GM19328 (cell line): ENCODE measurements around the gene SRSF4.
"Not testable (repeated sequence)": the region's sequence is repeated elsewhere in the genome, so short reads cannot be mapped to it uniquely, and the experiment has no call there.

Experiments
- ATAC-seq: cut with Tn5 transposase; IDR thresholded peaks from one replicate; pipeline ENCODE4 v1.9.1; 2021; ENCODE audit warnings: mild to moderate bottlenecking, moderate library complexity; ENCODE audit not compliant: unreplicated experiment

Gene SRSF4

DNA sequence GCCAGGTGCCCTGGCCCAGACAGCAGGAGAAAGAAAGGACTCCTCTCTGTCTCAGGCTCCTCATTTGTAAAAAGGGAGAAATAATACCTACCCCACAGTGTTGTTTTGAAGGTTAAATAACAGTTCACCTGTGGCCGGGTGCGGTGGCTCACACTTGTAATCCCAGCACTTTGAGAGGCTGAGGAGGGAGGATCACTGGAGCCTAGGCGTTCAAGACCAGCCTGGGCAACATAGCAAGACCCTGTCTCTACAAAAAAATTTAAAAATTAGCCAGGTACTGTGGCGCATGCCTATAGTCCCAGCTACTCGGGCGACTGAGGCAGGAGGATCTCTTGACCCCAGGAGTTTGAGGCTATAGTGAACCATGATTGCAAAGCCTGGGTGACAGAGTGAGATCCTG is 55.5 kb downstream of the SRSF4 start:
- ATAC-seq: no peak

DNA sequence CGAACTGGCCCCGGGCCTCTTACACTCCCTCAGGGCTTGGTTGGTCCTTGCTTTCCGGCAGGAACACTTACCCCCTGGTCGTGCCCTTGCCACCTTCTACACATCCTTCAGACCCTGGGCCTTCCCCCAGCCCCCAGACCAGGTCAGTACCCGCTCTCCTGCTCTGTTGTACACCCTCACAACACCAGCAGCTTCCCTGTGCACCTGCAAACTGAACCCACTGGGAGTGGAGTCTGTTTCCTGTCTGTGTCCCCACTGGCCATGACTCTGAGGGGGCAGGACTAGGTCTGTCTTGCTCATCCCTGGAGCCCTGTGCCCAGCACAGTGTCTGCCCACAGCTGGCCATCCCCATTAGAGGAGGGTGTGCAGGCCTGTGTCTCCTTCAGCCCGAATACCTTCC is 55.9 kb downstream of the SRSF4 start:
- ATAC-seq: no peak

DNA sequence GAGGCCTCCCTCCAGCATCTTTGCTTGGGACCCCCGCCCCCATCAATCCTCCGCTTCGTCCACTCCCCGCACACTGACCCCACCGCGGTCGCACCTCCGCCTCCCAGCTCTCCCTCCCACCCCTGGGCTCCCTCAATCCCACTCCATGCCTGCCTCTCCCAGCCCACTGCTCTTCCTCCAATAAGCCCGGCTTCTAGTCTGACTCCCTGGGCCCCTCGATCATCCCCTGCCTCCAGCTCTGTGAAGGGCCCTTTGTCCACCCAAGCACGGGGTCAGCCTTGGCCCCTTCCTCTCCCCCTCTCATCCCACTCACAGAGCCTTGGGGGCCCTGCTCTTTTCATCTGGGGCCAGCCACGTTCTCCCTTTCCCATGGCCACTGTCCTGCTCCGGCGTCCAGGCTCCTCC is 56.5 kb downstream of the SRSF4 start:
- ATAC-seq: no peak

DNA sequence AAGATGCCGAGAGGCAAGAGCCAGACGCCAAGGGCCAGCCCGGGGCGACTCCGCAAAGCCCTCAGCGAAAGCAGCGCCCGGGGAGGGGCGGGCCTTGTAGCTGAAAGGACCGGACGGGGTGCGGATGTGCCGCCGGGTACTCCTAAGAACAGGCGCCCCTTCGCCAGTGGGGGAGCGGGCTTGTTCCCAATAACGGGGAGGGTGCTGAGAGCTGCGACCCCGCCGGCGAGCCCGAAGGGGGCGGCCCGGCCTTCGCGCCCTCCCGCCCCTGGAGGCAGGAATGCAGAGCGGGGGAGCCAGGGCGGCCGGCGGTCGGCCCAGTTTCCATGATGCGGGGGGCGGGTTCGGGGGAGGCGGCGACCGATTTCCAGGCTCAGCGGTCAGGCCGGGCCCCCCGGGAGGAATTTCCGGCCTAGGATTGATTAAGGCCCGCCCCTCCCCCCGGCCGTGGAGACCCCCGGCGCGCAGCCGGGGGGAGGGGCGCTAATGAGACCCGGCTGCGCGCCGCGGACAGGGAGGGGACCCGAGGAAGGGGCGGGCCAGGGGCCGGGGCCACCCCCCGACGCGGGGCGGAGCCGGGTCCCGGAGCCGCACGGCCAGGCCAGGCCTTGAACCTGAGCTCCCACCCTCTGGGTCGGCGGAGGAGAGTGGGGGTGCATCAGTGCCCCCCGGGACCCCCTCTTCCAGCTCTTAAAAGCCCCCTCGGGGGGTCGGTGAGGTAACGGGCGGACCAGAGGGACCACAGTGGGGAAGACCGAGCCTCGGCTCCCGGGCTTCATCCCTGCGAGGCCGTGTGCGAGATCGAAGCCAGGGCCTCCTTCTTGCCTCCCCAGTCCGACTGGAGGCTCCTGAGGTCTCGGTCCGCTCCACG is 57.1 kb downstream of the SRSF4 start:
- ATAC-seq: no peak

DNA sequence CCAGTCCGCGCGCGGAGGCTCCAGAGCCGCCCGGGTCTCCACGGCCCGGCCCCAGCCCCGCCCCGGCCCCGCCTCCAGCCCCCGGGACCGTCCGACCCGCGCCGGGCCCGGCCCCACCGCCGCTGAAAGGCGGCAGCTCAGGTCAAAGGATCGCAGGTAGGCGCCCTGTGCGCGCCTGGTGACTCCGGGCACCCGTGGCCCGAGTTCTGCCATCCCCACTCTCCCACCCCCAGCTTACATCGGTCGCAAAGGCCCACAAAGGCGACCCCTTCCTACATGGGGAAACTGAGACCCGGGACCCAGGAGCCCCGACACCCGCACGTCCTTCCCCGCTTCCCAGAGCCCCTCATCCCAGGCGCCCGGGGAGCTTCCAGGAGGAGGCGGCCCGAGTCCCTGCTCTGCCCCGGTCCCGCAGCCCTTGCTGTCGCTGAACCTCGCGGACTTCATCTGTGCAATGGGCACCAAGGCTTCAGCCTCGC is 57.8 kb downstream of the SRSF4 start, which contains the start of gene TMEM200B:
Gene TMEM200B (minus strand): TSS at position 17 of the 479 bp plus-strand sequence. CDS start 2,075 bp downstream, outside the sequence.
- no peak for ATAC-seq

DNA sequence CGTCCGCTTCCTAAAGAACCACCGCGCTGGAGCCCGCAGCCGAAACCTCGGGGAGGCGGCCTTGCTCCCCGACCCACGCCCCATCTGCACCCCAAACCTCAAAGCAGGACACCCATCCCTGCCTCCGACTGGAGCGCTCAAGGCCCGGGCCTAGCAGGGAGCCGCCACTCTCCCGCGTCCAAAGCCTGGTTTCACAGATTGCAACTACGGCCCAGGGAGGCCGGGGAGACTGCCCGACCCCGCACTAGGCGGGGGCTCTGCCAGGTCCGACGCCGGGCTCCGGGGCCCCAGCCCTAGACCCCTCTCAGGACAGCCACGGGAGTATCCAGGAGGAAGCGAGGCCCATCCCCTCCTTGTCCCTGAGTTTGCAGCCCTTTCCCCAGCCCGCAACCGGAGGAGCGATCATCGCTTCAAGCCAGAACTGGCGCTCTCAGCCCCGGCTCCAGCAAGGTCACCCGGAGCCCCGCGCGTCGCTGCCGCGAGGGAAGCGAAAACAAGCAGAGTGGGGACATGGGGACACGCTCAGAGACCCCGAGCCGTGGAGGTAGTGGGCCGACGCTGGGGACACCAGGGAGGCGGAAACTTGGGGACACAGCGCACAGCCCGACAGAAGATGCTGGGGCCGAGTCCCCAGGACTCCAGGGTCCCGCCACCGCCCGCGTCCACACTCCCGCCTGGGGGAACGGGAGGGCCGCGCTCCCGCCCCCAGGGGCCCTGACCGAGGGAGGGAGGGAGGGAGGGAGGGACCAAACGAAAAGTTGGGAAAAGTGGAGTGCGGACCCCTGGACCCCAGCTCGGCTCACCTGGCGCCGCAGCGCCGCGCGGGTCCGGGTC is 58.4 kb downstream of the SRSF4 start:
- ATAC-seq: no peak

DNA sequence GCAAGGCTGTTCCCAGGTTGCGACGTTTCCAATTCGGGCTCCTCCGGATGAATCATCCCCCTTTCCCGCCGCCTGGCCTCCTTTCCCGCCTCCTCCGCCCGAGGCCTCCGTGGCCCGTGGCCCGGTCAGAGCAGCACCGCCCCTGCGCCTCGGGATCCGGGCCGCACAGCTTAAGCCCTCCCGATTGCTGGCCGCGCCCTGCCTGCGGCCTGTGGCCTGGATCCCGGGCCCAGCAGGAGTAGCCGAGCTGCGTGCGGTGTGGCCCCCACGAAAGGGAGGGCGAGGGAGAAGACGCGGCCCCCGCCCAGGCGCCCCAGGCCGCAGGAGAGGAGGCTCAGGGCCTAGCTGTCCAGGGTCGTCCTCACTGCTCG is 59.0 kb downstream of the SRSF4 start:
- ATAC-seq: no peak

DNA sequence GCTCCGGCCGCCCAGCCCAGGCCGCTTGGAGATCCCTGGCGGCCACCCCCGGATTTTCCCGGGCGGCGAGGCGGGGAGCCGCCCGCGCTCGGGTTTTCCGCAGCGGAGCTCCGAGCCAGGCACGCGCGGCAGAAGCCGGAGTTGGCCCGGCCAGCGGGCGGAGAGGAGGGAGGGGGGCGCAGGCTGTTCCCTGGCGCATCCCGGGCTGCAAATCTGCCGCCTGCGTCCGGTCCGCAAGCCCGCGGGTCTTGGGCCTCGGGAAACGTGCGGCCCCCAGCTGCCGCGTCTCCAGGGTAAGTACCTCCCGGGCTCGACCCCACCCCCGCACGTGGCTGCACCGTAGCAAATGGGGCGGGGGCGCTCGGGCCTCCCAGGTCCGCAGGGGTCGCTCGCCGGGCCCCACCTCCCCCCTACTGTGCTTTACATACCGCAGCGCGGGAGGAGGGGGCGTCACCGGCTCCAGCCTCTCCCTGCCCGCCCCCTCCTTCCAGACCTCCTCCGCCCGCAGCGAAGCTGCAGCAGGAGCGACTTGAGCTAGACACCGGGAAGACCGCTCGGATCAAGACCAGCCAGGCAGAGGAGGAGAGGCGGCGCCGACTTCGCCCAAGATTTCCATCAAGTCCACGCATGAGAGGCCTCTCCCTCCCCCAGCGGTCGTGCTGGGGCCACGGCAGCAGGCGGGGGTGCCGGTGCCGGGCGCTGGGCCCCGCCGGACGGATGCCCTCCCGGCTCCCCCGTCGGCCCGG is 59.6 kb downstream of the SRSF4 start:
- no peak for ATAC-seq

DNA sequence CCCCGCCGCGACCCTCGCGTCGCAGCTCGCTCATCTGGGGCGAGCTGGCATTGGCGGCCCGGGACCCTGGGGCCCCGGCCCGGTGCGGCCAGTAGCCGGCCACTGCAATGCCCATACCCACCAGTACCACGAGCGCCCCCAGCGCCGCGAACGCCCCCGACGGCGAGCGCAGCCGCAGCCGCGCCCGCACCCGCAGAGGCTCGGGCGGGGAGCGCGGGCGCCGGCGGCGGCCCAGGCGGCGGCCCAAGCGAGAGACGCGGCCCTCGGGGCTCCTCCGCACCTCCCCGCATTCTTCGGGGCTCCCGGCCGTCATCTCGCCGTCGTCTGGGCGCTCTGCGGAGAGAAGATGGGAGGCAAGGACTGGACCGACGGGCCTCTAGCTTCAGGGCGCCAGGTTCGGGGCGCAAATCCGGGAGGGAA is 60.2 kb downstream of the SRSF4 start:
- no peak for ATAC-seq

DNA sequence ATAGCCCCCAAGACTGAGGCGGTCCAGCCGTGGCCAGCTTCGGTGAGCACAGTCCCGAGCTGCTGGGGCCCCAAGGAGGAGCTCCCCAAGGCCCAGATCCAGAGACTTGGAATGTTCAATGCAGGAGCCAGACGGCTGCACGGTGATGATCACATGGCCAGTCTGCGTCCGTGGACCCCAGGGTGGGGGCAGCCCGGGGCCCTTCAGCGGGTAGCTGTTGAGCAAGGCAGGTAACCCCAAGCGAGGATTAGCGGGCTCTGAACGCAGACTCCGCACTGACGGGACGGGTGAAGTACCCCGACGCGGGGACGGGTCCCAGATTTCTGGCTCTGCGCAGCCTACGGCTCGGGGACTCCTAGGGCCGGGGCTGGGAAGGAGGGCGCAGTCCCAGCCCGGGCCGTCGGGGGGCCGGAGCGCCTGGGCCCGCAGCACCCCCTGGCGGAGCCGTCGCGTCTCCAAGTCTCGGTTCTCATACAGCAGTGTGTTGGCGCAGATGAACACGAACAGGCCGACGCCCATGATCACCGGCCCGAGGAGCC is 60.7 kb downstream of the SRSF4 start:
- ATAC-seq: no peak

DNA sequence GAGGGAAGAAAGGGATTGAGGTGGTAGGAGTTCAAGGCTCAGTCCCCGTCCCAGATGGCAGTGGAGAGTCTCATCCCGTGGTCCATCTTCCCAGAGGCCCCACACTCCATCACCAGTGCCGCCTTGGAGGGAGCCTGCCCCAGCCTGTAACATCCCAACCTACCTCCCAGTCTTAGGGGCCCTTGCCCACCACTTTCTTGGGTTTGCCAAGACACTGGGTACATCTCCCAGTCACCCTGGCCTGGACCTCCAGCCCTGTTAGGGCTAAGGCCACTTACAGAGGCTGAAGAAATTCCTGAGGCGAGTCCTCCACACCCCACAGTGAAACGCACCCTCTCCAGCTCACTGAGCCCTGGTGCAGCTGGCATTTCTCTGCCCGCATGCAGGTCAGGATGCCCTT is 61.3 kb downstream of the SRSF4 start:
- no peak for ATAC-seq

DNA sequence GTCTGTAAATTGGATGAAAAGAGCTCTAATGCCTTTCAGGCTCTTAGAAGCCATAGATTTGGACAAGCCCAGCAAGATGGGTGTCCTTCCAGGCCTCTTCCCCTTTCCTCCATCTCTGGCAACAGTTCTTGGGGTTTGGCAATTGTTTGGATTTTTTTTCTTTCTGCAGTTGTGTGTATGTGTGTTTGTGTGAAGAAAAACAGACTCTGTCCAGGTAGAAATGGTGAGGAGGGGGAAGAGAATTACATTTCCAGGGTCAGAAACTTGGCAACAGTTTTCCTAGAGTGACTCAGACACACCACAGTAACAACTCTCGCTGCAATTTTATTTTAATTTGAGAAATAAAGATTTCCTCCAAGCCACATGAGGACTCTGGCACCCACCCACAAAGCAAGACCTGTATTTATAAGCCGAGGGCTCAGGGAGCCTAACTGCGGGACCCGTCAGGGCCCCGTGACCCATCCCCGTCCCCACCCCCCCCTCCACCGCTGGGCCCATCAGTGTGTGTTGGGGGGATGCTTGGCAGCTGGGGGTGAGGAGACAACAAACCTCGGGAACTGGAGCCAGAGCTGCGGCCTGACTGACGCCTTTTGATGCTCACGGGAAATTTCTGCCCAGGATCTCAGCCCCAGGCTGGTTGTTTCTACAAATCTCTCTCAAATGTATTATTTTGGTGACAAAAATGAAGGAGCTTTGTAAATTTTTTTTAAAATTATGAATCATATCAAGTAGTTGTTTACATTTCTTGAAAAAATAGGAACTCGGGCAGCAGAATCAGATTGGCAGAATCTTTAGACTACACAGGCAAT is 62.4 kb downstream of the SRSF4 start:
- ATAC-seq: no peak

DNA sequence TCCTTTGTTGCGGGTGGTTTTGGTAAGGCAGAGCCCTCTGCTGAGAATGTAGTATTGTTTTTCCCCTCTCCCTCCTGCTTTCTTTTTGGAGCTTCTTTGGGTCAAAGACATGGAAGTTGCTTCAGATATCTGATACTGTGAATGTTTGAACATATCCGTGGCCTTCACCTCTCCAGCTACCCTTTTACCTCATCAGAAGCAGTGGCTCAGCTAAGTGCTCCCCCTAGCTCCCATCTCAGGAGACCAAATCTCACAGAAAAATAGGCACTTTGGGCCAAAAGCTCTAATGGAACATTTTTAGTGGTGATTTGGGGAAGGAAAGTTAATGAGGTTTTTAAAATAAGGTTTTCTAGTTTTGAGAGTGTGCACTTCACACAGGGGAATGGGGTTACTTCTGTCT is 64.3 kb downstream of the SRSF4 start:
- no peak for ATAC-seq

DNA sequence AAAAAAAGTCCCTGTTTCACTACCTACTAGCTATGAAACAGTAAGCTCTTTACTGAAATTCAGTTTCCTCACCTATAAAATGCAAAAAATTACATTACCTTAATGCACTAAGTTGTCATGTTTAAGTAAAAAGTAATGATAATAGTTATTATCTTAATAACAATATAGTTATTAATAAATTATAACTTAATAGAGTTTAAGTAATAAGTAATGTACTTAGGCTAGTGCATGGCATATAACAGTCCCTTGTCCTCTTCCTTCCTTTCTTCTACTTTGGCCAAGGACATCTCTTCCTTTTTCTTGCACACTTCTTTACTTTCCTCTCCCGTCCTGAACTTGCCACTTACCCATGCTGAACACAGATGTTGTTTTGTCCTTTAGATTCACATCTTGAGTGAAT is 67.0 kb downstream of the SRSF4 start:
- no peak for ATAC-seq

DNA sequence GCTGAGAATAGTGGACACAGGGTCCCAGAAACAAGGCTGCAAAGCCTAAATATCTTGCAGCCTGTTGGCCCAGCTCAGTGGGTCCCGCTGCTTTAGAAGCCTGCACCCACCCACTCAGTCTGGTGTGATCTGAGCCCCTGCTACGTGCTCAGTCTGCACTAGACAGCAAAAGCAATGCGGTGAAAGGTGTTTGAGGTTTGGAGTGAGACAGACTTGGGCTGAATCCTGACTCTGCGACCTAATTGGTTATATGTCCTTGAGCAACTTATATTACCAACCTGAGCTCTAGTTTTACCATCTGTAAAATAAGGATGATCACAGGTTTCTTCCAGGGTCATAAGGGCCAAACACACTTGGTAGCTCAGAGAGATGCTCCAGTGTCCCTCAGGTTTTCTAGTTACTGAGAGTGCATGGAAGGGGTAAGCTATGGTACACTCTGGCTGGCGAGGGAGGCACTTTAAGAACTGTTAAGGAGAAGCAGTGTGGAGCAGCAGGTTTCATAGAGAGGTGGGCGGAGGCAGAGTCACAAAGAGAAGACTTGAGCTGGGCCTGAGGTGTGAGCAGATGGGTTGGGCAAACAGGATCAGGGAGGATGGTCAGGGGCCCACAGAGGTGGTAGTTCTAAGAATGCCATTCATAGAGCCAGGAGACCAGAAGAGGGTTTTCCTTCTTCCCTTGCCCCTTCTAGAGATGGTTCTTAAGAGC is 68.1 kb downstream of the SRSF4 start:
- ATAC-seq: no peak

DNA sequence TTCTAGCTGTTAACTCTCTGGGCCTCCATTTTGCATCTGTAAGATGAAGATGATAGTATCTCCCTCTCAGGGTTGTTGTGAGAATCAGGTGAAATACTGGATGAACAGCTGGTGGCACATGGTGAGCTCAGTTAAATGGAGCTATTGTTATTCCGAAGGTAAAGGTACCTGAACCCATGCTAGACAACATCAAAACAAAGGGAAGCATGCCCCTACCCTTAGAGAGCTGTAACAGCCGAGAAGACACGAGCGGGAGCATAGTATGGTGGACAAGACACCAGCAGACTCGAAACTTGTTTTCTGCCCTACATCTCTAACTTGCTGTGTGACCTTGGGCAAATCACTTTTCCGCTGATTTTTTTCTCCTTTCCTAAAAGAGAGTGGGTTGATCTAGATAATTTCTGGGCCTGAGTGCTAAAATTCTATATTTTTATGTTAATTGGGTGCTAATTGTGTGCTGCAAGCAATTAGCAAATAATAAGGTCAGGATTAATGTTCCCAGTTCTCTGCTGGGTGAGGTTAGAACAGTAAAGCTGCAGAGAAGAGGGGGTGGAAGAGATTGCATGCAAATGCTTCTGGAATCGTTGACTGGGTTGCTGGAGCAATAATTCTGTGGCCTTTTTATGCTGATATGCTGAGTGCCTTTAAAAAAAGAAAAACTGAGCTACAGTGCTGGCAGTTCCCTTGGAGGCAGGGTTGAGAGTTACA is 68.8 kb downstream of the SRSF4 start:
- no peak for ATAC-seq

DNA sequence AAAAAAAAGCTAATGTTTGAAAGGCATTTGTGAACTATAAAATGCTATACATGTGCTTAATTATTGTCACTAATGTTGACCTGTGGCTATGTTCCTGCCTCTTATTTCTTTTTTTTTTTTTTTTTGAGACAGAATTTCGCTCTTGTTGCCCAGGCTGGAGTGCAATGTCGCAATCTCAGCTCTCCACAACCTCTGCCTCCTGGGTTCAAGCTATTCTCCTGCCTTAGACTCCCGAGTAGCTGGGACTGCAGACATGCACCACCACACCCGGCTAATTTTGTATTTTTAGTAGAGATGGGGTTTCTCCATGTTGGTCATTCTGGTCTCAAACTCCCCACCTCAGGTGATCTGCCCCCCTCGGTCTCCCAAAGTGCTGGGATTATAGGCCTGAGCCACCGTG is 73.7 kb downstream of the SRSF4 start:
- ATAC-seq: not testable (repeated sequence)

DNA sequence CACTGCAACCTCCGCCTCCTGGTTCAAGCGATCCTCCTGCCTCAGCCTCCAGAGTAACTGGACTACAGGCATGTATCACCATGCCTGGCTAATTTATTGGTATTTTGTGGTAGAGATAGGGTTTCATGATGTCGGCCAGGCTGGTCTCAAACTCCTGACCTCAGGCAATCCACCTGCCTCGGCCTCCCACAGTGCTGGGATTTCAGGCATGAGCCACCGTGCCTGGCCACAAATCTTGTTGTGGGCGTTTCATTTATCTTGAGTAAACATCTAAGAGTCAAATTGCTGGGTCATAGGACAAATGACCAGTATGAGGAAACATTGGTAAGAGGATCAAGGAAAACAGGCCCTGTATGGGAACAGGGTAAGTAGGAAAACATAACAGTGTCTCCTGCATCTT is 75.9 kb downstream of the SRSF4 start:
- no peak for ATAC-seq

DNA sequence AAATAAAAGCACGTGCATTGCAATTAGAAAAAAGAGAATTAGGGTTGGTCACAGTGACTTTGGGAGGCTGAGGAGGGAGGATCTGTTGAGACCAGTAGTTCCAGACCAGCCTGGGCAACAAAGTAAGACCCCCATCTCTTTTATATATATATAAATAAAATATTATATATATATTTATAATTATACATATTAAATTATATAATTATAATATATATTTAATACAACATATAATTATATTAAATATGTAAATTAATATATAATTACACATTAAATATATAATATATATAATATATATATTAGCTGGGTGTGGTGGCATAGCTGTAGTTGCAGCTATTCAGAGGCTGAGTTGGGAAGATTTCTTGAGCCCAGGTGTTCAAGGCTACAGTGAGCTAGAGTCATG is 81.2 kb downstream of the SRSF4 start:
- ATAC-seq: no peak
